A549 (cell line): Measurements from ENCODE around the gene HDHD5. TPM values are rescaled to one million over a fixed set of nuclear protein-coding genes. Genes with fewer than 3 reads are reported as not detected.

Experiments used
- ATAC-seq, 2 experiments: fragments of 200-7000 bp in 1 of 2; fragments of >200 bp in 1 of 2; cut with Nextera tagmentation in 1 of 2; cut with Tn5 transposase in 1 of 2; 3 replicates each; pipeline versions ENCODE4 v1.8.0 to v1.9.1; 2018 to 2020; ENCODE audit warnings: mild to moderate bottlenecking in 1 of 2, moderate library complexity in 1 of 2
- CTCF ChIA-PET: fragments of 300-600 bp; sonication (Branson Sonifier 250); formaldehyde crosslinking; extraction: SDS; loops from one replicate; lab custom pipeline; 2021; ENCODE audit warnings: antibody characterized with exemption, inconsistent platforms; lab: Yijun Ruan, JAX
- POLR2A ChIA-PET: fragments of 350-600 bp; formaldehyde crosslinking; extraction: SDS; loops from one replicate; lab custom pipeline; 2021; ENCODE audit warnings: antibody characterized with exemption, inconsistent platforms; lab: Yijun Ruan, JAX
- DNase-seq, 2 experiments: peaks; one replicate each; pipeline versions ENCODE4 v3.0.0 to v3.0.0-alpha.2; 2011 to 2016; ENCODE audit warnings: low read depth in 1 of 2, low spot score in 1 of 2
- FAIRE-seq: peaks from 2 replicates; lab custom pipeline; 2011; peaks lifted over from hg19 to GRCh38; lab: Jason Lieb, UNC
- H3K27ac ChIP-seq, 2 experiments: fragments of >200 bp; sonication (Bioruptor Twin); formaldehyde crosslinking; 3 replicates each; pipeline ENCODE4 v1.5.1; 2016 to 2017
- H3K4me1 ChIP-seq: fragments of >200 bp; sonication (Bioruptor Twin); formaldehyde crosslinking; 3 replicates; pipeline ENCODE4 v1.6.1; 2016
- H3K4me2 ChIP-seq: fragments of >200 bp; sonication (Bioruptor Twin); formaldehyde crosslinking; 3 replicates; pipeline ENCODE4 v1.6.1; 2016
- H3K4me3 ChIP-seq: fragments of >200 bp; sonication (Bioruptor Twin); formaldehyde crosslinking; 3 replicates; pipeline ENCODE4 v1.5.1; 2016
- H3K9me3 ChIP-seq: fragments of >200 bp; sonication (Bioruptor Twin); formaldehyde crosslinking; 3 replicates; pipeline ENCODE4 v1.6.1; 2016
- CBX2 ChIP-seq: fragments of 200-600 bp; sonication (generic); IDR thresholded peaks from 2 replicates; pipeline ENCODE4 v1.6.1; 2016; ENCODE audit warnings: low read depth, mild to moderate bottlenecking, borderline replicate concordance
- CBX8 ChIP-seq: fragments of 200-600 bp; sonication (generic); IDR thresholded peaks from 2 replicates; pipeline ENCODE4 v1.6.1; 2016
- CEBPB ChIP-seq, 2 experiments: fragments of >200 bp in 1 of 2; sonication (Bioruptor Twin) in 1 of 2; formaldehyde crosslinking in 1 of 2; IDR thresholded peaks; 2 replicates each; pipeline ENCODE4 v1.6.1; 2012 to 2016
- GATA3 ChIP-seq: IDR thresholded peaks from 2 replicates; pipeline ENCODE4 v1.6.1; 2012; ENCODE audit warnings: borderline replicate concordance
- HDAC2 ChIP-seq: fragments of 200-600 bp; sonication (generic); IDR thresholded peaks from 2 replicates; pipeline ENCODE4 v1.6.1; 2016
- HOXA7 ChIP-seq: fragments of 250-450 bp; sonication (Bioruptor Pico); IDR thresholded peaks from 2 replicates; pipeline ENCODE4 v1.5.0; 2020; ENCODE audit warnings: mild to moderate bottlenecking, moderate library complexity
- MAFK ChIP-seq: fragments of 450-650 bp; IDR thresholded peaks from 2 replicates; pipeline ENCODE4 v1.6.1; 2014; ENCODE audit not compliant: partially characterized antibody
- MYC ChIP-seq: IDR thresholded peaks from 2 replicates; pipeline ENCODE4 v1.6.1; 2012; ENCODE audit warnings: mild to moderate bottlenecking, inconsistent platforms, low read length, improper control_type of control experiment, borderline replicate concordance
- NFE2L2 ChIP-seq: fragments of 150-350 bp; conservative IDR thresholded peaks from 2 replicates; pipeline ENCODE4 v1.6.1; 2014; ENCODE audit warnings: low read length
- TFCP2L1 ChIP-seq: fragments of 250-450 bp; sonication (Bioruptor Pico); IDR thresholded peaks from 2 replicates; pipeline ENCODE4 v1.5.0; 2021; ENCODE audit warnings: mild to moderate bottlenecking
- ZNF302 ChIP-seq: fragments of 250-450 bp; sonication (Bioruptor Pico); IDR thresholded peaks from 2 replicates; pipeline ENCODE4 v1.9.0; 2021; ENCODE audit warnings: inconsistent platforms, mild to moderate bottlenecking, moderate library complexity
- WGBS: methylation state at CpG from one replicate; pipeline ENCODE4 v1.1.6; 2017; ENCODE audit errors: missing lambda C conversion rate; 5-methylcytosine and 5-hydroxymethylcytosine counted together
- polyA plus RNA-seq, 4 experiments: library from polyadenylated mRNA; depleted of rRNA in 3 of 4; stranded (reverse); fragments of >200 nt; fragmentation: RNase III in 1 of 4; extraction: RNeasy Plus Mini Kit Qiagen cat#74134 plus additional on column Dnase treatment in 1 of 4; gene quantifications; 2 replicates in 3 of 4; 3 replicates in 1 of 4; pipeline ENCODE4 v1.2.3, GENCODE V29; 2011 to 2017
- TF ChIP-seq, protein P1 (sequence below): fragments of >200 bp; sonication (Bioruptor Twin); formaldehyde crosslinking; IDR thresholded peaks from 3 replicates; pipeline ENCODE4 v1.6.1; 2016
- TF ChIP-seq, protein P2 (sequence below): fragments of >200 bp; sonication (Bioruptor Twin); formaldehyde crosslinking; IDR thresholded peaks from 3 replicates; pipeline ENCODE4 v1.5.1; 2016
- TF ChIP-seq, protein P3 (sequence below): fragments of 450-650 bp; IDR thresholded peaks from 2 replicates; pipeline ENCODE4 v1.6.1; 2014; ENCODE audit warnings: antibody characterized with exemption
- TF ChIP-seq, protein P4 (sequence below): IDR thresholded peaks from 2 replicates; pipeline ENCODE4 v1.6.1; 2012
- TF ChIP-seq, protein P5 (sequence below): IDR thresholded peaks from 2 replicates; pipeline ENCODE4 v1.6.1; 2012; ENCODE audit warnings: low read depth, borderline replicate concordance

HDHD5 gene
- polyA plus RNA-seq, 2 of the 4 experiments (the other 2 are of a cell fraction): 19.7 to 35.5 TPM

DNA sequence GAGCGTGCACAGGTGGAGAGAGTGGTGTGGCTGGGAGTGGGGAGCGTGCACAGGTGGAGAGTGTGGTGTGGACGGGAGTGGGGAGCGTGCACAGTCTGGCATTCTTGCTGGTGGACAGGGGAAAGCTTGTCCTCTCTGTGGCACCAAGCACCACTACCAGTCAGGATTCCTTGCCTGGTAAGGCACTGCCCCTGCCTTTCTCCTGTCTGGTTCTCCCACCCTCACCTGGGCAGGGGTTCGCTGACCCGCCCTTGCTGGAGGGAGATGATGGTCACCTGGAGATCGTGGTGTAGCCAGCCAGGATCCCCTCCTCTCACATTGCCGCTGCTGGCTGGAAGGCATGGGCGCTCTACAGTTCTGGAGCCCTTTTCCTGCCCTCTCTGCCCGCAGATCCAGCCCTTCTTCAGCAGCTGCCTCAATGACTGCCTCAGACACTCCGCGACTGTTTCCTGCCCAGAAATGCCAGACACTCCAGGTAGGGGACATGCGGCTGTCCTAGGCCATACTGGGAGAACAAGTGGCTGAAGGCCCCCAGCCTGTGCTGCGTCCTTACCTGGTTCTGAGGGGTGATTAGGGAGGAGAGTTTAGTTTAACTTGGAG lies 54.6 kb downstream of the HDHD5 start:
- ATAC-seq: no peak
- no peaks in the 10 kb centered on the region for H3K9me3 ChIP-seq
- no peaks in the 10 kb centered on the region for H3K4me1 ChIP-seq
- H3K27ac ChIP-seq: no peak overlapping the region
- ChIA-PET CTCF (no interaction called here), POLR2A (no interaction called here)
- no peak overlapping the region for H3K4me2 ChIP-seq
- 93% methylated on average over 10 of the region's 14 CpGs for WGBS
- H3K4me3 ChIP-seq: no peak overlapping the region
- TF ChIP-seq HDAC2 (no peak), NFE2L2 (no peak), HOXA7 (CRISPR knock-in tag) (no peak), CEBPB (IDR thresholded peaks at IDR 0.05) (no peak)
- TF ChIP-seq, protein P1, sequence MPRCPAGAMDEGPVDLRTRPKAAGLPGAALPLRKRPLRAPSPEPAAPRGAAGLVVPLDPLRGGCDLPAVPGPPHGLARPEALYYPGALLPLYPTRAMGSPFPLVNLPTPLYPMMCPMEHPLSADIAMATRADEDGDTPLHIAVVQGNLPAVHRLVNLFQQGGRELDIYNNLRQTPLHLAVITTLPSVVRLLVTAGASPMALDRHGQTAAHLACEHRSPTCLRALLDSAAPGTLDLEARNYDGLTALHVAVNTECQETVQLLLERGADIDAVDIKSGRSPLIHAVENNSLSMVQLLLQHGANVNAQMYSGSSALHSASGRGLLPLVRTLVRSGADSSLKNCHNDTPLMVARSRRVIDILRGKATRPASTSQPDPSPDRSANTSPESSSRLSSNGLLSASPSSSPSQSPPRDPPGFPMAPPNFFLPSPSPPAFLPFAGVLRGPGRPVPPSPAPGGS: no peak
- TF ChIP-seq, all 56 proteins: peak for 0
- FAIRE-seq (no peak), DNase-seq (no peak)

DNA sequence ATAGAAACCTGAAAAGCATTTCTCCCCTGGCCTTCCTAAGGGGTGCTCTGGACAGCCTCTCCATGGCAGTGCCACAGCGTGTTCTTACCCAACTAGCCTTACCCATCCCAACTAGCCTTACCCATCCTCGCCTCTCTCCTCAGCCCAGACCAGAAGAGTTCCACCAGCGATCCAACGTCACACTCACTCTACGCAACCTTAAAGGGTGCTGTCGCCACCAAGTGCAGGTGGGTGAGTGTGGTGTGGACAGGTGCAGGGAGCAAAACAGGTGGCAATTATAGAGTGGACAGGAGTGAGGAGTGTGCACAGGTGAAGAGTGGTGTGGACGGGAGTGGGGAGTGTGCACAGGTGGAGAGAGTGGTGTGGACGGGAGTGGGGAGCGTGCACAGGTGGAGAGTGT lies 55.7 kb downstream of the HDHD5 start:
- no peak for FAIRE-seq
- no peaks in the 10 kb centered on the region for H3K9me3 ChIP-seq
- WGBS: 96% methylated on average over 9 of the region's 9 CpGs

DNA sequence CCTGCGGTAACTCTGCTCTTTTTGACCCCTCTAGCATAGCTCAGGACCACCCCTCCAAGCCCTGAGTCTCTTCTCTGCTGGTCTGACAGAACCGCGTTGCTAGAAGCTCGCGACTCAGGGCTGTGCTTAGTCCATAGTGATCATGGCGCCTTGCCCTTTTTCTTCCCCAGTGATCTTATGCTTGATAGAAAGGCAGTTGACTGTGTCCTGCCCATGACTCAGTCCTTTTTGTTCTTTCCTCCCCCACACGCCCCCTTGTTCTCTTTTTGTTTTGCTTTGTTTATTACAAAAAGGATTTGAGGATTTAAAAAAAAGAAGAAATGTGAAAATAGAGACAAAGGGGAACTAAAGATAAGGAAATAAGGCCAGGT lies 56.8 kb downstream of the HDHD5 start:
- POLR2A ChIA-PET: no interaction called here
- H3K4me2 ChIP-seq: no peak overlapping the region
- no peaks in the 10 kb centered on the region for H3K9me3 ChIP-seq
- H3K27ac ChIP-seq: no peak overlapping the region
- no peak for TF ChIP-seq TFCP2L1 (CRISPR knock-in tag)
- TF ChIP-seq, protein P2, sequence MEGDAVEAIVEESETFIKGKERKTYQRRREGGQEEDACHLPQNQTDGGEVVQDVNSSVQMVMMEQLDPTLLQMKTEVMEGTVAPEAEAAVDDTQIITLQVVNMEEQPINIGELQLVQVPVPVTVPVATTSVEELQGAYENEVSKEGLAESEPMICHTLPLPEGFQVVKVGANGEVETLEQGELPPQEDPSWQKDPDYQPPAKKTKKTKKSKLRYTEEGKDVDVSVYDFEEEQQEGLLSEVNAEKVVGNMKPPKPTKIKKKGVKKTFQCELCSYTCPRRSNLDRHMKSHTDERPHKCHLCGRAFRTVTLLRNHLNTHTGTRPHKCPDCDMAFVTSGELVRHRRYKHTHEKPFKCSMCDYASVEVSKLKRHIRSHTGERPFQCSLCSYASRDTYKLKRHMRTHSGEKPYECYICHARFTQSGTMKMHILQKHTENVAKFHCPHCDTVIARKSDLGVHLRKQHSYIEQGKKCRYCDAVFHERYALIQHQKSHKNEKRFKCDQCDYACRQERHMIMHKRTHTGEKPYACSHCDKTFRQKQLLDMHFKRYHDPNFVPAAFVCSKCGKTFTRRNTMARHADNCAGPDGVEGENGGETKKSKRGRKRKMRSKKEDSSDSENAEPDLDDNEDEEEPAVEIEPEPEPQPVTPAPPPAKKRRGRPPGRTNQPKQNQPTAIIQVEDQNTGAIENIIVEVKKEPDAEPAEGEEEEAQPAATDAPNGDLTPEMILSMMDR: no peak
- no peak for TF ChIP-seq CBX8
- TF ChIP-seq, protein P3, sequence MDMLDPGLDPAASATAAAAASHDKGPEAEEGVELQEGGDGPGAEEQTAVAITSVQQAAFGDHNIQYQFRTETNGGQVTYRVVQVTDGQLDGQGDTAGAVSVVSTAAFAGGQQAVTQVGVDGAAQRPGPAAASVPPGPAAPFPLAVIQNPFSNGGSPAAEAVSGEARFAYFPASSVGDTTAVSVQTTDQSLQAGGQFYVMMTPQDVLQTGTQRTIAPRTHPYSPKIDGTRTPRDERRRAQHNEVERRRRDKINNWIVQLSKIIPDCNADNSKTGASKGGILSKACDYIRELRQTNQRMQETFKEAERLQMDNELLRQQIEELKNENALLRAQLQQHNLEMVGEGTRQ: no peak
- ATAC-seq (no peak), FAIRE-seq (no peak), DNase-seq (no peak)
- no peaks in the 10 kb centered on the region for H3K4me1 ChIP-seq
- CTCF ChIA-PET: interaction anchor here (0.7 to 2.0 kb wide), 3 partner anchors 69 to 399 kb away, joined by 3 to 6 read pairs (median 4); no protein-coding TSS in a partner anchor
- 93% methylated on average over 7 of the region's 7 CpGs for WGBS
- H3K4me3 ChIP-seq: no peak overlapping the region

More for the DNA sequence above, 55.7 kb downstream of the HDHD5 start:
- no peak overlapping the region for H3K27ac ChIP-seq
- no peak for ATAC-seq
- ChIA-PET POLR2A (no interaction called here), CTCF (no interaction called here)
- no peak overlapping the region for H3K4me3 ChIP-seq
- no peaks in the 10 kb centered on the region for H3K4me1 ChIP-seq
- no peak for DNase-seq
- no peak for TF ChIP-seq ZNF302 (CRISPR knock-in tag)
- no peak for TF ChIP-seq CBX2
- TF ChIP-seq, protein P4, sequence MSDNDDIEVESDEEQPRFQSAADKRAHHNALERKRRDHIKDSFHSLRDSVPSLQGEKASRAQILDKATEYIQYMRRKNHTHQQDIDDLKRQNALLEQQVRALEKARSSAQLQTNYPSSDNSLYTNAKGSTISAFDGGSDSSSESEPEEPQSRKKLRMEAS: no peak
- TF ChIP-seq, protein P3: no peak
- TF ChIP-seq MAFK: no peak
- no peak for TF ChIP-seq GATA3
- no peak for TF ChIP-seq MYC
- TF ChIP-seq, protein P5, sequence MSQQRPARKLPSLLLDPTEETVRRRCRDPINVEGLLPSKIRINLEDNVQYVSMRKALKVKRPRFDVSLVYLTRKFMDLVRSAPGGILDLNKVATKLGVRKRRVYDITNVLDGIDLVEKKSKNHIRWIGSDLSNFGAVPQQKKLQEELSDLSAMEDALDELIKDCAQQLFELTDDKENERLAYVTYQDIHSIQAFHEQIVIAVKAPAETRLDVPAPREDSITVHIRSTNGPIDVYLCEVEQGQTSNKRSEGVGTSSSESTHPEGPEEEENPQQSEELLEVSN: no peak
- H3K4me2 ChIP-seq: no peak overlapping the region
